Measurements from ENCODE around the gene LCN6. TPM values are rescaled to one million over a fixed set of nuclear protein-coding genes. Genes with fewer than 3 reads are reported as not detected.
"Not testable (repeated sequence)": the region's sequence is repeated elsewhere in the genome, so short reads cannot be mapped to it uniquely, and the experiment has no call there.

The LCN6 gene
- total and polyA plus RNA-seq, 9 of the 15 experiments (the other 6 are each of a cell fraction or from before 2014, with no cell fraction given), result 0.10 to 0.45 (median 0.37) TPM; not detected in 5

- POLR2A ChIA-PET, result interaction anchor here (1.2 to 1.8 kb wide), 2 partner anchors 12 to 25 kb away, joined by 3 to 7 read pairs; no protein-coding TSS in a partner anchor
- TF ChIP-seq PKNOX1 (IDR thresholded peaks at IDR 0.05), result 0 out of 2 replicates have a peak, but pooled peaks have one; percentile 26
- TF ChIP-seq, protein P1, sequence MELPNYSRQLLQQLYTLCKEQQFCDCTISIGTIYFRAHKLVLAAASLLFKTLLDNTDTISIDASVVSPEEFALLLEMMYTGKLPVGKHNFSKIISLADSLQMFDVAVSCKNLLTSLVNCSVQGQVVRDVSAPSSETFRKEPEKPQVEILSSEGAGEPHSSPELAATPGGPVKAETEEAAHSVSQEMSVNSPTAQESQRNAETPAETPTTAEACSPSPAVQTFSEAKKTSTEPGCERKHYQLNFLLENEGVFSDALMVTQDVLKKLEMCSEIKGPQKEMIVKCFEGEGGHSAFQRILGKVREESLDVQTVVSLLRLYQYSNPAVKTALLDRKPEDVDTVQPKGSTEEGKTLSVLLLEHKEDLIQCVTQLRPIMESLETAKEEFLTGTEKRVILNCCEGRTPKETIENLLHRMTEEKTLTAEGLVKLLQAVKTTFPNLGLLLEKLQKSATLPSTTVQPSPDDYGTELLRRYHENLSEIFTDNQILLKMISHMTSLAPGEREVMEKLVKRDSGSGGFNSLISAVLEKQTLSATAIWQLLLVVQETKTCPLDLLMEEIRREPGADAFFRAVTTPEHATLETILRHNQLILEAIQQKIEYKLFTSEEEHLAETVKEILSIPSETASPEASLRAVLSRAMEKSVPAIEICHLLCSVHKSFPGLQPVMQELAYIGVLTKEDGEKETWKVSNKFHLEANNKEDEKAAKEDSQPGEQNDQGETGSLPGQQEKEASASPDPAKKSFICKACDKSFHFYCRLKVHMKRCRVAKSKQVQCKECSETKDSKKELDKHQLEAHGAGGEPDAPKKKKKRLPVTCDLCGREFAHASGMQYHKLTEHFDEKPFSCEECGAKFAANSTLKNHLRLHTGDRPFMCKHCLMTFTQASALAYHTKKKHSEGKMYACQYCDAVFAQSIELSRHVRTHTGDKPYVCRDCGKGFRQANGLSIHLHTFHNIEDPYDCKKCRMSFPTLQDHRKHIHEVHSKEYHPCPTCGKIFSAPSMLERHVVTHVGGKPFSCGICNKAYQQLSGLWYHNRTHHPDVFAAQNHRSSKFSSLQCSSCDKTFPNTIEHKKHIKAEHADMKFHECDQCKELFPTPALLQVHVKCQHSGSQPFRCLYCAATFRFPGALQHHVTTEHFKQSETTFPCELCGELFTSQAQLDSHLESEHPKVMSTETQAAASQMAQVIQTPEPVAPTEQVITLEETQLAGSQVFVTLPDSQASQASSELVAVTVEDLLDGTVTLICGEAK (IDR thresholded peaks at IDR 0.05), result peak; percentile 71
- TF ChIP-seq, protein P1 (CRISPR knock-in tag; IDR thresholded peaks at IDR 0.05), result not testable (repeated sequence)
- H3K9me1 ChIP-seq (ENCODE audit: control insufficient read depth, insufficient read depth, low read length); H3K9me3 ChIP-seq (replicated peaks; ENCODE audit: control insufficient read depth, insufficient read depth, low read depth, low read length); in situ Hi-C loops (cut with MboI); H3K4me3 ChIP-seq; intact Hi-C loops (cut with micrococcal nuclease); BruUV-seq (replicated peaks); H3K27me3 ChIP-seq (ENCODE audit: control insufficient read depth in 2 of 2, insufficient read depth in 2 of 2, low read length in 2 of 2); H3K4me2 ChIP-seq (ENCODE audit: insufficient read depth, low read length); H4K20me1 ChIP-seq (replicated peaks; ENCODE audit: control insufficient read depth, insufficient read depth, low read length); ATAC-seq; H3K9ac ChIP-seq (ENCODE audit: insufficient read depth in 1 of 2, low read depth in 2 of 2, low read length in 2 of 2); H3K27ac ChIP-seq (ENCODE audit: extremely low read depth, low read depth, low read length); H2AFZ ChIP-seq (ENCODE audit: low read depth, low read length); FAIRE-seq; H3K79me2 ChIP-seq (ENCODE audit: control insufficient read depth, insufficient read depth, low read length); DNase-seq (ENCODE audit: extremely low read depth in 1 of 4, low spot score in 3 of 4); CTCF ChIA-PET (ENCODE audit: low intra/inter-chr PET ratio); H3K36me3 ChIP-seq (ENCODE audit: control insufficient read depth, insufficient read depth, low read length): not testable (repeated sequence)
- 75% methylated on average over 6 of the region's 8 CpGs for WGBS (ENCODE audit: insufficient coverage, low coverage, missing lambda C conversion rate)
- H3K4me1 ChIP-seq (replicated peaks in 1 of 2; ENCODE audit: control insufficient read depth in 2 of 2, insufficient read depth in 2 of 2, low read length in 2 of 2), result peaks cover 17 to 33% of the 10 kb centered on the region in 2 experiments; a peak in 4 of 5 replicates
Measured at GRCh38 chr9:136704741-136705140, 43.6 kb downstream of the LCN6 start.

All from K562 (cell line).